Stomach (tissue), 9 donors: ENCODE data around the gene PHLDA1. TPM values are rescaled to one million over a fixed set of nuclear protein-coding genes. Genes with fewer than 3 reads are reported as not detected.

Source experiments
- DNase-seq, 2 donors: peaks; one replicate each; pipeline versions ENCODE4 v3.0.0 to v3.0.0-alpha.2; 2013 to 2019
- H3K27ac ChIP-seq, 5 donors: fragments of 200-600 bp in 4 of 5; sonication (generic) in 4 of 5; one replicate each; pipeline ENCODE4 v1.5.1; 2013 to 2019; ENCODE audit warnings: mild to moderate bottlenecking in 1 of 5, moderate library complexity in 1 of 5
- H3K27me3 ChIP-seq, 3 donors: fragments of 200-600 bp; sonication (generic); one replicate each; pipeline ENCODE4 v1.5.1; 2017 to 2019; ENCODE audit warnings: mixed run types in 1 of 3
- H3K36me3 ChIP-seq, 4 donors: fragments of 200-600 bp; sonication (generic); 1 replicate in 3 of 4; 2 replicates in 1 of 4; pipeline ENCODE4 v1.5.1; 2016 to 2019
- H3K4me1 ChIP-seq, 4 donors: fragments of 200-600 bp; sonication (generic); one replicate each; pipeline ENCODE4 v1.5.1; 2016 to 2019
- H3K4me3 ChIP-seq, 4 donors: fragments of 200-600 bp; sonication (generic) in 3 of 4; one replicate each; pipeline ENCODE4 v1.5.1; 2016 to 2019; ENCODE audit warnings: mild to moderate bottlenecking in 1 of 4
- H3K9me3 ChIP-seq, 4 donors: fragments of 200-600 bp; sonication (generic); one replicate each; pipeline ENCODE4 v1.5.1; 2016 to 2019
- CTCF ChIP-seq, 7 experiments: fragments of 450-650 bp in 4 of 7; fragments of 200-600 bp in 3 of 7; sonication (generic) in 3 of 7; IDR thresholded peaks; one replicate each; pipeline ENCODE4 v1.5.1; 2016 to 2019; ENCODE audit warnings: antibody characterized with exemption in 7 of 7, control low read depth in 2 of 7, mild to moderate bottlenecking in 1 of 7
- EP300 ChIP-seq: sonication (generic); formaldehyde crosslinking; IDR thresholded peaks from one replicate; pipeline ENCODE4 v1.6.1; 2017; ENCODE audit warnings: antibody characterized with exemption
- POLR2A ChIP-seq, 4 donors: fragments of 450-650 bp; IDR thresholded peaks; one replicate each; pipeline ENCODE4 v1.6.1; 2016; ENCODE audit warnings: antibody characterized with exemption in 4 of 4, control low read depth in 2 of 4, mild to moderate bottlenecking in 1 of 4, moderate library complexity in 1 of 4
- POLR2AphosphoS5 ChIP-seq, 3 donors: sonication (generic); formaldehyde crosslinking; IDR thresholded peaks; one replicate each; pipeline ENCODE4 v1.6.1; 2016; ENCODE audit warnings: antibody characterized with exemption in 3 of 3
- WGBS, 5 donors: extraction: QIAGEN DNeasy Blood & Tissue Kit in 3 of 5; methylation state at CpG; one replicate each; pipeline versions ENCODE4 v1.1.5 to v1.1.7; 2013 to 2018; 5-methylcytosine and 5-hydroxymethylcytosine counted together
- intact Hi-C: fragments of 100-400 bp; cut with DNase I; formaldehyde crosslinking; loops from one replicate; pipeline ENCODE4 v1.15.1; 2023; ENCODE audit warnings: low total_unique reads
- polyA plus RNA-seq, 3 donors: library from polyadenylated mRNA; stranded (reverse); fragments of 200-250 nt; gene quantifications; one replicate each; pipeline ENCODE4 v1.2.3, GENCODE V29; 2013
- total RNA-seq, 5 donors: library from RNA; depleted of rRNA; stranded (reverse); fragments of >200 nt; gene quantifications; one replicate each; pipeline versions ENCODE4 v1.1.0 to v1.2.3, GENCODE V29; 2014 to 2016
- donor health status: healthy with polysubstance abuse.
- donor health status: Bipolar disorder and iron deficiency.
- donor health status: healthy.

Gene PHLDA1
- total and polyA plus RNA-seq, 8 donors: 4.9 to 62.4 (median 16.5) TPM

GRCh38 chr12:76032043-76032981 lies 736 bp upstream of the PHLDA1 start:
- Histone ChIP-seq H3K27ac (peak overlapping the region; percentile 86 to 98 (median 95)), H3K27me3 (no peaks in the 10 kb centered on the region), H3K4me1 (peaks cover 0 to 51% (median 31%) of the 10 kb centered on the region in 4 donors), H3K36me3 (no peaks in the 10 kb centered on the region), H3K9me3 (no peaks in the 10 kb centered on the region), H3K4me3 (peak overlapping the region; percentile 69 to 83 (median 79))
- TF ChIP-seq POLR2AphosphoS5 (IDR thresholded peaks at IDR 0.05): peak in 1 of 3 donors; percentile 2
- TF ChIP-seq EP300: no peak
- no peak for TF ChIP-seq POLR2A (IDR thresholded peaks at IDR 0.05)
- 4 to 14% (median 11%) methylated on average over 43 to 58 of the region's 58 CpGs for WGBS, 5 donors
- DNase-seq: peak; percentile 49 to 81
- intact Hi-C loops: no loop called here

- intact Hi-C loops: no loop called here
- H3K36me3 ChIP-seq: no peaks in the 10 kb centered on the region
- peak overlapping the region; percentile 69 to 83 (median 79) for H3K4me3 ChIP-seq
- no peak for TF ChIP-seq POLR2A (IDR thresholded peaks at IDR 0.05)
- no peak for TF ChIP-seq EP300
- TF ChIP-seq POLR2AphosphoS5 (IDR thresholded peaks at IDR 0.05): no peak
- TF ChIP-seq CTCF (IDR thresholded peaks at IDR 0.05): no peak
- 0 to 1% (median 0%) methylated on average over 10 to 26 of the region's 26 CpGs for WGBS, 5 donors
- peak overlapping the region; percentile 86 to 98 (median 95) for H3K27ac ChIP-seq
- H3K4me1 ChIP-seq: peaks cover 0 to 55% (median 27%) of the 10 kb centered on the region in 4 donors
- no peaks in the 10 kb centered on the region for H3K27me3 ChIP-seq
- no peaks in the 10 kb centered on the region for H3K9me3 ChIP-seq
- DNase-seq: no peak
Observed at GRCh38 chr12:76031081-76031413, 529 bp downstream of the PHLDA1 start.

GRCh38 chr12:76030341-76031080 lies 1.1 kb downstream of the PHLDA1 start:
- Histone ChIP-seq H3K27me3 (no peaks in the 10 kb centered on the region), H3K4me1 (peaks cover 0 to 55% (median 27%) of the 10 kb centered on the region in 4 donors), H3K9me3 (no peaks in the 10 kb centered on the region), H3K36me3 (no peaks in the 10 kb centered on the region), H3K4me3 (peak overlapping the region; percentile 69 to 83 (median 79)), H3K27ac (peak overlapping the region; percentile 86 to 98 (median 95))
- DNase-seq: peak; percentile 41 to 72
- intact Hi-C loops: no loop called here
- TF ChIP-seq POLR2A (IDR thresholded peaks at IDR 0.05): no peak
- TF ChIP-seq CTCF (IDR thresholded peaks at IDR 0.05): no peak
- TF ChIP-seq POLR2AphosphoS5 (IDR thresholded peaks at IDR 0.05): no peak
- TF ChIP-seq EP300: no peak
- WGBS, 5 donors: 0 to 1% (median 0%) methylated on average over 29 to 40 of the region's 40 CpGs

GRCh38 chr12:76029982-76030340 lies 1.6 kb downstream of the PHLDA1 start:
- Histone ChIP-seq H3K27ac (peak overlapping the region; percentile 86 to 98 (median 95)), H3K27me3 (no peaks in the 10 kb centered on the region), H3K4me1 (peaks cover 0 to 55% (median 27%) of the 10 kb centered on the region in 4 donors), H3K9me3 (no peaks in the 10 kb centered on the region), H3K4me3 (peak overlapping the region; percentile 69 to 83 (median 79)), H3K36me3 (no peaks in the 10 kb centered on the region)
- intact Hi-C loops: no loop called here
- WGBS, 5 donors: 2 to 6% (median 3%) methylated on average over 22 of the region's 22 CpGs
- TF ChIP-seq CTCF (IDR thresholded peaks at IDR 0.05) (no peak), POLR2AphosphoS5 (IDR thresholded peaks at IDR 0.05) (peak in 1 of 3 donors; percentile 9)
- DNase-seq: peak in 1 of 2 donors; percentile 59
